Mammary epithelial cell (primary cell): ENCODE measurements around the gene MAPT.

ENCODE experiments used
- EZH2 ChIP-seq: IDR thresholded peaks from 2 replicates; pipeline ENCODE4 v1.6.1; 2012; ENCODE audit warnings: low read length, inconsistent platforms, borderline replicate concordance
- TF ChIP-seq, protein P1 (sequence below), 2 donors: IDR thresholded peaks in 1 of 2; conservative IDR thresholded peaks in 1 of 2; 2 replicates each; pipeline ENCODE4 v1.5.1; 2011 to 2012; ENCODE audit warnings: inconsistent platforms in 2 of 2, low read length in 2 of 2, mild to moderate bottlenecking in 2 of 2, control low read depth in 1 of 2, low read depth in 1 of 2; ENCODE audit not compliant: insufficient read depth in 1 of 2; ENCODE audit errors: extremely low read depth in 1 of 2

GRCh38 chr17:45996282-45996937 is 102.1 kb downstream of the MAPT start:
- TF ChIP-seq, protein P1, sequence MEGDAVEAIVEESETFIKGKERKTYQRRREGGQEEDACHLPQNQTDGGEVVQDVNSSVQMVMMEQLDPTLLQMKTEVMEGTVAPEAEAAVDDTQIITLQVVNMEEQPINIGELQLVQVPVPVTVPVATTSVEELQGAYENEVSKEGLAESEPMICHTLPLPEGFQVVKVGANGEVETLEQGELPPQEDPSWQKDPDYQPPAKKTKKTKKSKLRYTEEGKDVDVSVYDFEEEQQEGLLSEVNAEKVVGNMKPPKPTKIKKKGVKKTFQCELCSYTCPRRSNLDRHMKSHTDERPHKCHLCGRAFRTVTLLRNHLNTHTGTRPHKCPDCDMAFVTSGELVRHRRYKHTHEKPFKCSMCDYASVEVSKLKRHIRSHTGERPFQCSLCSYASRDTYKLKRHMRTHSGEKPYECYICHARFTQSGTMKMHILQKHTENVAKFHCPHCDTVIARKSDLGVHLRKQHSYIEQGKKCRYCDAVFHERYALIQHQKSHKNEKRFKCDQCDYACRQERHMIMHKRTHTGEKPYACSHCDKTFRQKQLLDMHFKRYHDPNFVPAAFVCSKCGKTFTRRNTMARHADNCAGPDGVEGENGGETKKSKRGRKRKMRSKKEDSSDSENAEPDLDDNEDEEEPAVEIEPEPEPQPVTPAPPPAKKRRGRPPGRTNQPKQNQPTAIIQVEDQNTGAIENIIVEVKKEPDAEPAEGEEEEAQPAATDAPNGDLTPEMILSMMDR (conservative IDR thresholded peaks at IDR 0.05 in 1 of 2, IDR thresholded peaks at IDR 0.05 in 1 of 2; ENCODE audit: extremely low read depth in 1 of 2, insufficient read depth in 1 of 2, low read depth in 1 of 2, low read length in 2 of 2) = no peak
- no peak for TF ChIP-seq EZH2
